ENCODE measurements around the gene ZMIZ1. TPM values are rescaled to one million over a fixed set of nuclear protein-coding genes. Genes with fewer than 3 reads are reported as not detected.

The ZMIZ1 gene
- total RNA-seq, 1 experiment from 2014 or later = 23.5 TPM

DNA sequence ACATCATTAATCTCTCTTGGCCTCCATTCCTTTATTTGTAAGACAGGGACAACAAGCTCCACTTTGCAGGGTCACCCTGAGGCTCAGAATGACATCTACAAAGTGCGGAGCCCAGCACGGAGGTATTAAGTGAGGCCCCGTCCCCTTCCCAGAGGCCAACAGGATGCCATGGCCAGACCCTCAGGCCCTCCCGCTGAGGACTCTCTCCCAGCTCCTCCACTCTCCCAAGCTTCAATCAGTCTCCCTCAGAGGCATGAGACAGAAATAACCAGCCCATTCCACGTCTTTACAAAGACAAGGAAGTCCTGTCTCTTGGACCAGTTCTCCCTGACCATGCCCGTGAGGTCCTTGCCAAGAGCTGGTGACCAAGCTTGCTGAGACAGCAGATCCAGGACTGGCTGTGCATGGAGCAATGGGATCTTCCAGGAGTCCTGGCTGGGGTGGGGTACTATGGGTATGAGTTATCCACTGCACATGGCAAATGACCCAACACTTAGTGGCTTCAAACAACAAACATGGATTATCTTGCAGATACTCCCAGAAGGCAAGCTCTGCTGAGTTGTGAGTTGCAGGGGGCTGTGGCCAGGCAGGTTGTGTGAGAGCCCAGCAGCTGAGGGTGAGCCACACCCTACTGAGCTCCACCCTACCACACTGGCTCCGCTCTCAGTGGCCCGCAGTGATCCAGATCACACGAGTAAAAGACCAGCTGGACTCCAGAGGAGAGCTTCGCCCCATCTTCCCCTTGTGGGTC, 274.2 kb downstream of the ZMIZ1 start:
- intact Hi-C loops (cut with micrococcal nuclease; ENCODE audit: unreplicated experiment) = no loop called here
- H3K27me3 Mint-ChIP-seq (ENCODE audit: unreplicated experiment) = no peaks in the 10 kb centered on the region

DNA sequence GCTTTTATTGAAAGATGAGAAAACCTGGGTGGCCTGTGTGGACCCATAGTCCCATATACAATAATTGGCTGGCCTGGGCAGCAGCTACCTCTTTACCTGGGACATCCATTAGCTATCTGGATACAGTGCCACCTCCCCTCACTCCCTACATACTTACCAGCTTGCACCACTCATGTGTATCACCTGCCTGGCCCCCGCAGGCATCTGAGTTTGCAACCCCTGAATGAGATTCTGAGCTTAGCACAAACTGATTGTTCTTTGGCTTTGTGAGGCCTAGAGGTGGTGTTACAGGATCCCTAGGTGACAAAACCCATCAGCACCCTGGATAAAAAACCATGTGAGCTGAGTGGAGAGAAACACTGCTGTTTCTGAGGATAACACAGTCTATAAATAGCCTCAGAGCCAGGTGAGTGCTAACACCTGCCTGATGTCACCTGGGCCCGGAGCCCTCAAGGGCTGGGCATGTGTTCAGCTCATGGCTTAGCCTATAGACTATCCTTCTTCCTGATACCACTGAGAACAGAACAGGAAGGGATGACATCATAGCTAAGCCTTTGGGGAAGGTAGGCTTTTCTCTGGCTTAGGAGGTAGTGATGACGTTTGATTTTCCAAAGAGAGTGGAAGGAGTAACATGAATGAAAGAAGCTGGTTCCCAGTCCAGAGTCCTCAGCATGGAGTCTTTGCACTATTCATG, 275.9 kb downstream of the ZMIZ1 start:
- Mint-ChIP-seq H3K4me1 (ENCODE audit: low read depth, unreplicated experiment) (no peaks in the 10 kb centered on the region), H3K27ac (ENCODE audit: unreplicated experiment) (no peak overlapping the region), H3K4me3 (ENCODE audit: low read depth, unreplicated experiment) (no peak overlapping the region), H3K27me3 (ENCODE audit: unreplicated experiment) (no peaks in the 10 kb centered on the region), H3K36me3 (ENCODE audit: insufficient read depth, unreplicated experiment) (peaks cover 22% of the 10 kb centered on the region), H3K9me3 (ENCODE audit: low read depth, unreplicated experiment) (no peaks in the 10 kb centered on the region)
- no TSS peak for BruUV-seq (replicated peaks)
- intact Hi-C loops (cut with micrococcal nuclease; ENCODE audit: unreplicated experiment) = no loop called here
- TF ChIP-seq, protein P1, sequence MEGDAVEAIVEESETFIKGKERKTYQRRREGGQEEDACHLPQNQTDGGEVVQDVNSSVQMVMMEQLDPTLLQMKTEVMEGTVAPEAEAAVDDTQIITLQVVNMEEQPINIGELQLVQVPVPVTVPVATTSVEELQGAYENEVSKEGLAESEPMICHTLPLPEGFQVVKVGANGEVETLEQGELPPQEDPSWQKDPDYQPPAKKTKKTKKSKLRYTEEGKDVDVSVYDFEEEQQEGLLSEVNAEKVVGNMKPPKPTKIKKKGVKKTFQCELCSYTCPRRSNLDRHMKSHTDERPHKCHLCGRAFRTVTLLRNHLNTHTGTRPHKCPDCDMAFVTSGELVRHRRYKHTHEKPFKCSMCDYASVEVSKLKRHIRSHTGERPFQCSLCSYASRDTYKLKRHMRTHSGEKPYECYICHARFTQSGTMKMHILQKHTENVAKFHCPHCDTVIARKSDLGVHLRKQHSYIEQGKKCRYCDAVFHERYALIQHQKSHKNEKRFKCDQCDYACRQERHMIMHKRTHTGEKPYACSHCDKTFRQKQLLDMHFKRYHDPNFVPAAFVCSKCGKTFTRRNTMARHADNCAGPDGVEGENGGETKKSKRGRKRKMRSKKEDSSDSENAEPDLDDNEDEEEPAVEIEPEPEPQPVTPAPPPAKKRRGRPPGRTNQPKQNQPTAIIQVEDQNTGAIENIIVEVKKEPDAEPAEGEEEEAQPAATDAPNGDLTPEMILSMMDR (IDR thresholded peaks at IDR 0.05; ENCODE audit: unreplicated experiment) = no peak
- CTCF ChIA-PET = interaction anchor here (1.3 kb wide), 1 partner anchor 23 kb away, joined by 3 read pairs; no protein-coding TSS in a partner anchor
- no peak for DNase-seq

More for the DNA sequence above, 274.2 kb downstream of the ZMIZ1 start:
- CTCF ChIA-PET = interaction anchor here (1.0 kb wide), 1 partner anchor 20 kb away, joined by 3 read pairs; no protein-coding TSS in a partner anchor
- H3K4me3 Mint-ChIP-seq (ENCODE audit: low read depth, unreplicated experiment) = no peak overlapping the region
- no peaks in the 10 kb centered on the region for H3K9me3 Mint-ChIP-seq (ENCODE audit: low read depth, unreplicated experiment)
- TF ChIP-seq, protein P1 (IDR thresholded peaks at IDR 0.05; ENCODE audit: unreplicated experiment) = no peak
- DNase-seq = no peak
- peaks cover 11% of the 10 kb centered on the region for H3K36me3 Mint-ChIP-seq (ENCODE audit: insufficient read depth, unreplicated experiment)
- no TSS peak for BruUV-seq (replicated peaks)
- H3K4me1 Mint-ChIP-seq (ENCODE audit: low read depth, unreplicated experiment) = no peaks in the 10 kb centered on the region
- no peak overlapping the region for H3K27ac Mint-ChIP-seq (ENCODE audit: unreplicated experiment)

DNA sequence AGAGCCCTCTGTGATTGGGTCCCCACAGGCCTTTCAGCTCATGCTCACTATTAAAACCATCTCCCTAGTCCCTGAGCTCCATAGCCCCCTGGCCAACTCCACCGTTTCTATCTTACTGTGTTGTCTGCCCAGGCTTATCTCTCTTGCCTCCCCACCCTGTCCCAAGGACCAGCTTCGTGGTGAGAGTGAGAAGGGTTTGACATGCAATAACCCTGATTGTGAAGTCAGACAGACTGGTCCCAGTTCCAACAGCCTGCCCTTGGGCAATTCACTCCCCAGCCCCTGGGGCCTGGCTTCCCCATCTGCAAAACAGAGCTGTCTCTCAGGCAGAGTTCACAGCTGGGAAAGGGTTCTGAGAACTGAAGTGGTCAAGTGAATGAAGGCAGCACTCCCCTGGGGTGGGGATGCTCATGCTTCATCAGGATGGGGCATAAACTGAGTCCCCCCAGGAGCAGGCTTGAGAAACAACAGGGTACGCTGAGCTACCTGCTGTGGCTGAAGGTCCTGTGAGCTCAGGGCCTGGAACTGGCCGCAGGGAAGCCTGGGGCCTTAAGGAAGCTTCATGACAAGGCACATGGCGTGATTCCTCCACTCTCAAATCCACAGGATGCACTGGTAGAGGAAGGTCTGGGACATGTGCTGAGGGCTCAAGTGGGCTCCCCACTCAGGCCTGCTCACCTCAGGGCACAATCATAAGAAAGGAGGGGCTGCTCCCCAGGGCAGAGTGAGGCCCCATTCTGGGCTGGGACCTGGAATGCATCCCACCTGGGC, 276.7 kb downstream of the ZMIZ1 start:
- TF ChIP-seq, protein P1 (IDR thresholded peaks at IDR 0.05; ENCODE audit: unreplicated experiment) = no peak
- Mint-ChIP-seq H3K27me3 (ENCODE audit: unreplicated experiment) (no peaks in the 10 kb centered on the region), H3K27ac (ENCODE audit: unreplicated experiment) (no peak overlapping the region), H3K36me3 (ENCODE audit: insufficient read depth, unreplicated experiment) (peaks cover 22% of the 10 kb centered on the region), H3K4me3 (ENCODE audit: low read depth, unreplicated experiment) (no peak overlapping the region), H3K4me1 (ENCODE audit: low read depth, unreplicated experiment) (no peaks in the 10 kb centered on the region), H3K9me3 (ENCODE audit: low read depth, unreplicated experiment) (no peaks in the 10 kb centered on the region)
- CTCF ChIA-PET = interaction anchor here (1.3 kb wide), 1 partner anchor 24 kb away, joined by 3 read pairs; no protein-coding TSS in a partner anchor
- no TSS peak for BruUV-seq (replicated peaks)
- intact Hi-C loops (cut with micrococcal nuclease; ENCODE audit: unreplicated experiment) = no loop called here
- no peak for DNase-seq

DNA sequence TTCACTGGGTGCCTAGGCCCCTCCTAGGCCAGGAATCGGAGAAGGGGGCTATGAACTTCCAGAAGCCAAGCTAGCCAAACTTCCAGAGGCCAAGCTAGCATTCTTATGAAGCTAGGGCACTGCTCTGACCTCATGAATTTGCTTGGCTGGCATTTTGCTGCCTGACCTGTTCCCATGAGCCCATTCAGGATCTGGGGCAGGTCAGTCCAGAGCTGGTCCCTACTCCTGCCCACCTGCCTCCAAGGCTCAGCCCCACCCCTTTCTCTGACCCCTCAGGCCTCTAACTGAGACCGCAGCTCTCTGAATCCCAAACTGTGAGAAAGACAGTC, 277.2 kb downstream of the ZMIZ1 start:
- intact Hi-C loops (cut with micrococcal nuclease; ENCODE audit: unreplicated experiment) = no loop called here
- Mint-ChIP-seq H3K27me3 (ENCODE audit: unreplicated experiment) (no peaks in the 10 kb centered on the region), H3K27ac (ENCODE audit: unreplicated experiment) (no peak overlapping the region), H3K4me1 (ENCODE audit: low read depth, unreplicated experiment) (no peaks in the 10 kb centered on the region), H3K9me3 (ENCODE audit: low read depth, unreplicated experiment) (no peaks in the 10 kb centered on the region), H3K36me3 (ENCODE audit: insufficient read depth, unreplicated experiment) (peaks cover 27% of the 10 kb centered on the region), H3K4me3 (ENCODE audit: low read depth, unreplicated experiment) (no peak overlapping the region)
- TF ChIP-seq, protein P1 (IDR thresholded peaks at IDR 0.05; ENCODE audit: unreplicated experiment) = no peak
- BruUV-seq (replicated peaks) = no TSS peak
- no peak for DNase-seq
- CTCF ChIA-PET = interaction anchor here (1.3 kb wide), 1 partner anchor 25 kb away, joined by 3 read pairs; no protein-coding TSS in a partner anchor

Measured in Calu3 (cell line).